ENCODE results near the gene CREBZF.

DNA sequence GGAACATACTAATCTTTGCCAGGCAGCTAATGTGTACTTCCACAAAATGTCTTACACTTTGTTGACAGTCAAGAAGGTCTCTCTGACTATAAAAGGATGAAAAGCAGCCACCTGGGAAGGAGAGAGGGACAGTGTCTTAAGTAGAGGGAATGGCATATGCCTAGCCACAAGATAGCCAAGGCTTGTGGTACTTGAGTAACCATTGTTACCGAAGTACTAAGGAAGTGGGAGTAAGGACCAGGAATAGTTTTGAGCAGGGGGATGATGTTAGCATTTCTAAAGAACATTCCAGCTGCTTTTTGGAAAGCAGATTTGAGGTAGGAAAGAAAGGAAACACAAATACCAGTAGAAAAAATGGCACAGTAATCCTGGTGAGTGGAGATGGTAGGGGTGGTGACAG is 13.8 kb downstream of the CREBZF start:
- TF ChIP-seq CTCF (IDR thresholded peaks at IDR 0.05) (no peak), ZFX (IDR thresholded peaks at IDR 0.05; ENCODE audit: borderline replicate concordance) (no peak)
